Smooth muscle cell (in vitro differentiated cells): ENCODE measurements around the gene LTV1. TPM values are rescaled to one million over a fixed set of nuclear protein-coding genes. Genes with fewer than 3 reads are reported as not detected.
"Not testable (repeated sequence)": the region's sequence is repeated elsewhere in the genome, so short reads cannot be mapped to it uniquely, and the experiment has no call there.

ENCODE experiments used
- DNase-seq: peaks from one replicate; lab custom pipeline; 2025; ENCODE audit not compliant: unreplicated experiment; lab: John Stamatoyannopoulos, UW
- H2AFZ ChIP-seq: fragments of 200-600 bp; sonication (generic); 2 replicates; pipeline ENCODE4 v1.6.0; 2016; ENCODE audit warnings: antibody characterized with exemption, low read depth, mild to moderate bottlenecking
- H3F3A ChIP-seq: fragments of 200-600 bp; sonication (generic); 2 replicates; pipeline ENCODE4 v1.6.0; 2017; ENCODE audit warnings: antibody characterized with exemption, low read depth
- H3K27ac ChIP-seq: fragments of 200-600 bp; sonication (generic); 2 replicates; pipeline ENCODE4 v1.5.1; 2016; ENCODE audit warnings: low read depth, mild to moderate bottlenecking
- H3K27me3 ChIP-seq: fragments of 200-600 bp; sonication (generic); 2 replicates; pipeline ENCODE4 v1.6.1; 2016; ENCODE audit warnings: low read depth, mild to moderate bottlenecking
- H3K36me3 ChIP-seq: fragments of 200-600 bp; sonication (generic); 2 replicates; pipeline ENCODE4 v1.5.1; 2016; ENCODE audit warnings: low read depth
- H3K4me1 ChIP-seq: fragments of 200-600 bp; sonication (generic); 2 replicates; pipeline ENCODE4 v1.5.1; 2016; ENCODE audit warnings: low read depth
- H3K4me2 ChIP-seq: fragments of 200-600 bp; sonication (generic); 2 replicates; pipeline ENCODE4 v1.6.0; 2016; ENCODE audit warnings: mild to moderate bottlenecking
- H3K4me3 ChIP-seq: fragments of 200-600 bp; sonication (generic); 2 replicates; pipeline ENCODE4 v1.5.1; 2016; ENCODE audit warnings: mild to moderate bottlenecking
- H3K79me2 ChIP-seq: fragments of 200-600 bp; sonication (generic); 2 replicates; pipeline ENCODE4 v1.6.0; 2016; ENCODE audit warnings: low read depth, mild to moderate bottlenecking
- H3K9ac ChIP-seq: fragments of 200-600 bp; sonication (generic); 2 replicates; pipeline ENCODE4 v1.6.0; 2016; ENCODE audit warnings: low read depth
- H3K9me3 ChIP-seq: fragments of 200-600 bp; sonication (generic); replicated peaks from 2 replicates; pipeline ENCODE4 v1.5.1; 2016; ENCODE audit warnings: low read depth
- H4K20me1 ChIP-seq: fragments of 200-600 bp; sonication (generic); 2 replicates; pipeline ENCODE4 v1.6.0; 2016; ENCODE audit warnings: low read depth
- CTCF ChIP-seq: fragments of 200-600 bp; sonication (generic); IDR thresholded peaks from 2 replicates; pipeline ENCODE4 v1.5.1; 2017; ENCODE audit warnings: borderline replicate concordance, mild to moderate bottlenecking, antibody characterized with exemption; ENCODE audit not compliant: insufficient read depth, poor library complexity, severe bottlenecking
- WGBS: methylation state at CpG from one replicate; pipeline ENCODE4 v1.1.7; 2016; ENCODE audit warnings: low lambda C conversion rate; 5-methylcytosine and 5-hydroxymethylcytosine counted together
- polyA plus RNA-seq: library from polyadenylated mRNA; unstranded; fragments of >200 nt; fragmentation: Nextera tagmentation; extraction: Ambion mirVana; gene quantifications from 2 replicates; pipeline ENCODE4 v1.2.1, GENCODE V29; 2016
- total RNA-seq: library from RNA; depleted of rRNA; stranded (reverse); fragments of >200 nt; gene quantifications from 2 replicates; pipeline ENCODE4 v1.2.3, GENCODE V29; 2014

LTV1 gene
- total and polyA plus RNA-seq, 2 experiments from 2014 or later: 15.4 to 17.4 TPM

GRCh38 chr6:143845033-143845432 is 1.9 kb downstream of the LTV1 start:
- Histone ChIP-seq H3K27ac (no peak overlapping the region), H3K4me1 (peaks cover 15% of the 10 kb centered on the region), H3F3A (no peaks in the 10 kb centered on the region), H3K4me3 (no peak overlapping the region), H3K79me2 (peaks cover 61% of the 10 kb centered on the region), H4K20me1 (no peaks in the 10 kb centered on the region), H3K27me3 (no peaks in the 10 kb centered on the region), H3K9me3 (no peaks in the 10 kb centered on the region), H3K9ac (no peak overlapping the region), H2AFZ (no peak overlapping the region), H3K4me2 (no peak overlapping the region), H3K36me3 (peaks cover 46% of the 10 kb centered on the region)
- 93% methylated on average over 5 of the region's 5 CpGs for WGBS
- no peak for TF ChIP-seq CTCF
- no peak for DNase-seq

GRCh38 chr6:143851706-143852105 is 8.6 kb downstream of the LTV1 start:
- not testable (repeated sequence) for H3F3A ChIP-seq, H3K4me3 ChIP-seq, H3K9ac ChIP-seq, H3K27me3 ChIP-seq, H3K4me2 ChIP-seq, H2AFZ ChIP-seq, H3K4me1 ChIP-seq, H3K27ac ChIP-seq, H4K20me1 ChIP-seq, DNase-seq
- 97% methylated on average over 3 of the region's 3 CpGs for WGBS
- H3K36me3 ChIP-seq: peaks cover 79% of the 10 kb centered on the region
- peaks cover 81% of the 10 kb centered on the region for H3K79me2 ChIP-seq
- peaks cover 17% of the 10 kb centered on the region for H3K9me3 ChIP-seq

- not testable (repeated sequence) for H3K4me3 ChIP-seq, H3K27me3 ChIP-seq, H3K4me1 ChIP-seq, H4K20me1 ChIP-seq, H3K9ac ChIP-seq, H3K27ac ChIP-seq, H3K4me2 ChIP-seq, H2AFZ ChIP-seq, H3F3A ChIP-seq, DNase-seq
- Histone ChIP-seq H3K9me3 (peaks cover 17% of the 10 kb centered on the region), H3K36me3 (peaks cover 82% of the 10 kb centered on the region), H3K79me2 (peaks cover 49% of the 10 kb centered on the region)
- WGBS: 95% methylated on average over 1 of the region's 1 CpG
Measured at GRCh38 chr6:143855057-143855456, 11.9 kb downstream of the LTV1 start.

- H3K36me3 ChIP-seq: peaks cover 82% of the 10 kb centered on the region
- WGBS: over 99% methylated on average over 6 of the region's 6 CpGs
Measured at GRCh38 chr6:143856762-143857161, 13.6 kb downstream of the LTV1 start.

GRCh38 chr6:143857651-143858050 is 14.5 kb downstream of the LTV1 start:
- no peak overlapping the region for H3K27ac ChIP-seq
- H3K9ac ChIP-seq: no peak overlapping the region
- 98% methylated on average over 5 of the region's 5 CpGs for WGBS
- H3F3A ChIP-seq: no peaks in the 10 kb centered on the region
- H3K9me3 ChIP-seq: peaks cover 8% of the 10 kb centered on the region
- no peak overlapping the region for H3K4me3 ChIP-seq
- no peaks in the 10 kb centered on the region for H4K20me1 ChIP-seq
- H3K27me3 ChIP-seq: no peaks in the 10 kb centered on the region
- H3K4me2 ChIP-seq: no peak overlapping the region
- no peaks in the 10 kb centered on the region for H3K4me1 ChIP-seq
- H2AFZ ChIP-seq: no peak overlapping the region
- peaks cover 81% of the 10 kb centered on the region for H3K36me3 ChIP-seq
- no peak for TF ChIP-seq CTCF
- no peak for DNase-seq
- H3K79me2 ChIP-seq: peaks cover 25% of the 10 kb centered on the region

More at GRCh38 chr6:143856762-143857161, 13.6 kb downstream of the LTV1 start:
- H3K27me3 ChIP-seq, H3F3A ChIP-seq, DNase-seq, H3K4me1 ChIP-seq, H2AFZ ChIP-seq, H4K20me1 ChIP-seq, H3K27ac ChIP-seq, H3K9ac ChIP-seq, H3K4me2 ChIP-seq, H3K4me3 ChIP-seq: not testable (repeated sequence)
- peaks cover 34% of the 10 kb centered on the region for H3K79me2 ChIP-seq
- peaks cover 17% of the 10 kb centered on the region for H3K9me3 ChIP-seq
